NCI-H1092 (cell line): Measurements from ENCODE around the gene CMA1.

Experiments
- DNase-seq: peaks from one replicate; lab custom pipeline; 2025; lab: John Stamatoyannopoulos, UW

CMA1 gene

GRCh38 chr14:24465805-24466204, 42.3 kb downstream of the CMA1 start:
- no peak for DNase-seq

DNA sequence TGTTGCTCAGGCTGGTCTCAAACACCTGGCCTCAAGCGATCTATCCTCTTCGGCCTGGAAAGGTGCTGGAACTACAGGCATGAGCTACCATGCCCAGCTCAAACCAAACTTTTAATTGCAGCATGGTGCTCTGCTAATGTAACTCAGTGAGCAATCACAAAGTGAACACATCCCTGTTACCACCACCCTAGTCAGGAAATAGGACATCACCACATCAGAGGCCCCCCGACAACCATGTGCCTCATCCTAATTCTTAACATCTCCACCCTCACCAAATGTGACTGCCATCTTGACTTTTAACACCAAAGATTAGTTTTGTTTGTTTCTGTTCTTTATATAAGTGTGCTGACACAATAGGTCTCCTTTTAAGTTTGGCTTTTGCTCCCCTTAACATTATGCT, 42.7 kb downstream of the CMA1 start:
- no peak for DNase-seq

DNA sequence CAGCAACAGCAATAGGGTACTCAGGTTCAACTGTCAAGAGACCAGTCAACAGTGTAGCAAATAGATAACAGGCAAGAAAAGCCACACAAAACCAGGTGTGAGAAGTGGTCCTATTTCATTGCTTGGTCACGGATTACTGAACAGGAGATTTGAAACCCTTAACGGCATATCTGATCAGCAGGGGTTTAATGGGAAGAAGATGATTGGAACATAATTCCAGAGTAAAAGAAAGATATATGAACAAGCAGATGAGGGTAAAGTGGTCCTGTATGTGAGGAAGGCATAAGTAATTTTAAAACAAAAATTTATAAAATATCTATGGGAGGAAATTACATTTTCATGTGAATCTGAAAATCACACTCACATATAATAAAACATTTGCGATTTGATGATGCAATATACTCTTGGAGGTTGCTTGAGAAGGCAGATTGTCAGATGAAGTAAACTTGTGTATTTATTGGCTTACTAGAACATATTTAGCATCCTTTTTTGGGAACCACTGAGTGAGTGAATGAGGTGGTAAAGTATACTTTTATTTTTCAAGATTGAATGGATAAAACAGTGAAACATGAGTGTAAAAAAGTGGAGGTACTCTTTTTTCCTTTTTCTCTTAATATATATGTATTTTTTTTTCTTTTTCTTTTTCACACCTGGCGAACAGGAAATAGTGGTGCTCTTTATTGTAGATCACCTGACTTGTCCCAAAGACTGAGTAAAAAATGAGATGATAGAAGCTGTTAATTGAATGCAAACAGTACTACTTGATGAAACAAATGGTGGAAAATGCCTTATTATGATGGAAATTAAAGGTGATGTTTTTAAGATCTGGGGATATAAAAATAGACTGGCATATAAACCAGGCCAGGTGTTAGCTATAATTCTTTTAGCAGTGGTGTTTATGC, 43.9 kb downstream of the CMA1 start:
- no peak for DNase-seq

GRCh38 chr14:24463017-24463883, 44.8 kb downstream of the CMA1 start:
- peak; percentile 3 for DNase-seq

DNA sequence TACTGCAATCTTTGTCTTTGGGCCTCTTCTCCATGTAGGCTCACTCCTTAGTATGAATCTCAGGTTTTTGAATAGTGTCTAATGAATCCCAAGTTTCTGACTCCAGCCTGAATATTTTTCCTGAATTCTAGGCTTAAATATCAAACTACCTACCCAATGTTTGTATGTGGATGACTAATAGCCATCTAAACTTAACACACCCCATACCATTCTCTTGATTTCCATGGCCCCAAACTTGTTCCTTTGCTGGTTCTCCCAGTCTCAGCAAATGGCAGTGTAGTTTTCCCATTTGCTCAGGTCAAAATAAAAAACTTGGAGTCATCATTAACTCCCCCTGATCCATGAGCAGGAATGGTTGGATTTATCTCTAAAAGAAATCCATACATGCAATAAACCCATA, 46.7 kb downstream of the CMA1 start:
- DNase-seq = no peak

GRCh38 chr14:24459331-24459730, 48.7 kb downstream of the CMA1 start:
- DNase-seq = peak; percentile 10

DNA sequence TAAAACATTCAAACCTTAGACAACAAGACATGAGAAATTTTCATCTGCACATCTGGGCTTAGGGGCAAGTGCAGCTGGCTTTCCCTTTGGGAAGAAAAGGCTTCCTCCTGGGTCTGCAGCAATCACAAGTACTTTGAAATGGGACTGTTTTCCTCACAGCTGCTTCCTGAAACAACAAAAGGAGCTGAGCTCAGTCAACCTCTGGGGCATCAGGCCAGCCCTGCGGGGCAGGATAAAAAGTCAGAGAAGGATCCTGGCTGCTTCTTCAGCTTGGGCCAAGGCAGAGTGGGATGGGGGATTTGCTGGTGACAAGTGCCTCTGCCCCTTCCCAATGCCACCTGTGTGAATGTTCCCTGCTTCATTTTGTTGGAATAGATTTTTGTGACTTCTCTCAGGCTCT, 49.3 kb downstream of the CMA1 start:
- DNase-seq = no peak

GRCh38 chr14:24456980-24457379, 51.1 kb downstream of the CMA1 start:
- no peak for DNase-seq
